Measurements from ENCODE around the gene EGLN3. TPM values are rescaled to one million over a fixed set of nuclear protein-coding genes. Genes with fewer than 3 reads are reported as not detected.
A peak's percentile ranks its signal among the peaks of the same experiment; 100 is the strongest.

EGLN3 gene
- total and polyA plus RNA-seq, 2 of the 13 experiments (the other 11 are each of a cell fraction or from before 2014, with no cell fraction given): 0.18 to 27.3 TPM

DNA sequence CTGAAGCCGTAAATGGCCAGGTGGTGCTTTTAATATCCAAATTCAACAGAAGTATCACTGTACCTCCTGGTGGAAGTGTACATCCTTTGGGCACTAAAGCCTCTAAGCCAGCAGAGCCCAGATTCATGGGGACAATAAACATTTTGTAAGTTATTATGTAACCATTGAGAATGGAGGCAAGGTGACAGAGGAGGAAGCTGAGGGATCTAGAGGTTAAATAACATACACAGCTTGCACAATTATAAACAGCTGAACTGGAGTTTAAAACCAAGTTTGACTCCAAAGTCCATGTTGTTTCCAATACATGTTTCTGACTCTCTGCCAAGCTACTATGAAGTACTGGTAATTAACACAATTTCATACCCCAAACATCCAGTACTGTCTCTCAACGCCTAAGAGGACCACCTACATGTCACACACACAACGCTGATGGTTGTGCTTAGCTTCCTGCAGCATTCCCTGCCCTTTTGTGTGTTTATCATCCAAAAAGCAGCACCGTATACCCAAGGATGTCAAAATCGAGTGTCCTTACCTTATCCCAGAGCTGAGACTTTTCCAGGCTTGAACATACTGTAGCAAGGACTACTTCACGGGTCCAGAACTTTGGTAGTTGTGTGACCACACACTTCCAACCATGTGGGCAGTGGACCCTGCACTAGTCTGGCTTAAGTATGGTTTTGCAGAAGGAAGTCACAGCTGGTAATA, 41.3 kb downstream of the EGLN3 start (continued):
- TF ChIP-seq ZFP36L1 (CRISPR knock-in tag; IDR thresholded peaks at IDR 0.05) (peak; percentile 99), ZNF598 (CRISPR knock-in tag; IDR thresholded peaks at IDR 0.05; ENCODE audit: borderline replicate concordance) (0 out of 2 replicates have a peak, but pooled peaks have one; percentile 60), FIP1L1 (IDR thresholded peaks at IDR 0.05; ENCODE audit: borderline replicate concordance, insufficient read depth, low read depth, low read length) (no peak), CBX1 (IDR thresholded peaks at IDR 0.05; ENCODE audit: low read depth) (no peak), ZNF205 (CRISPR knock-in tag; IDR thresholded peaks at IDR 0.05) (peak; percentile 69), ZNF629 (CRISPR knock-in tag; conservative IDR thresholded peaks at IDR 0.05) (0 out of 2 replicates have a peak, but pooled peaks have one; percentile 16), JARID2 (CRISPR knock-in tag; IDR thresholded peaks at IDR 0.05; ENCODE audit: insufficient replicate concordance) (no peak), PHF21A (CRISPR knock-in tag; IDR thresholded peaks at IDR 0.05) (peak; percentile 84), ZNF749 (CRISPR knock-in tag; IDR thresholded peaks at IDR 0.05; ENCODE audit: borderline replicate concordance) (no peak), ZNF891 (CRISPR knock-in tag; IDR thresholded peaks at IDR 0.05) (no peak), DPF2 (CRISPR knock-in tag; IDR thresholded peaks at IDR 0.05; ENCODE audit: borderline replicate concordance, low read depth) (peak; percentile 88), ZBTB7A (CRISPR knock-in tag; IDR thresholded peaks at IDR 0.05) (no peak), MAFF (IDR thresholded peaks at IDR 0.05; ENCODE audit: low read depth, low read length) (no peak)
- TF ChIP-seq, protein P1, sequence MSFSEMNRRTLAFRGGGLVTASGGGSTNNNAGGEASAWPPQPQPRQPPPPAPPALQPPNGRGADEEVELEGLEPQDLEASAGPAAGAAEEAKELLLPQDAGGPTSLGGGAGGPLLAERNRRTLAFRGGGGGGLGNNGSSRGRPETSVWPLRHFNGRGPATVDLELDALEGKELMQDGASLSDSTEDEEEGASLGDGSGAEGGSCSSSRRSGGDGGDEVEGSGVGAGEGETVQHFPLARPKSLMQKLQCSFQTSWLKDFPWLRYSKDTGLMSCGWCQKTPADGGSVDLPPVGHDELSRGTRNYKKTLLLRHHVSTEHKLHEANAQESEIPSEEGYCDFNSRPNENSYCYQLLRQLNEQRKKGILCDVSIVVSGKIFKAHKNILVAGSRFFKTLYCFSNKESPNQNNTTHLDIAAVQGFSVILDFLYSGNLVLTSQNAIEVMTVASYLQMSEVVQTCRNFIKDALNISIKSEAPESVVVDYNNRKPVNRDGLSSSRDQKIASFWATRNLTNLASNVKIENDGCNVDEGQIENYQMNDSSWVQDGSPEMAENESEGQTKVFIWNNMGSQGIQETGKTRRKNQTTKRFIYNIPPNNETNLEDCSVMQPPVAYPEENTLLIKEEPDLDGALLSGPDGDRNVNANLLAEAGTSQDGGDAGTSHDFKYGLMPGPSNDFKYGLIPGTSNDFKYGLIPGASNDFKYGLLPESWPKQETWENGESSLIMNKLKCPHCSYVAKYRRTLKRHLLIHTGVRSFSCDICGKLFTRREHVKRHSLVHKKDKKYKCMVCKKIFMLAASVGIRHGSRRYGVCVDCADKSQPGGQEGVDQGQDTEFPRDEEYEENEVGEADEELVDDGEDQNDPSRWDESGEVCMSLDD (CRISPR knock-in tag; IDR thresholded peaks at IDR 0.05; ENCODE audit: borderline replicate concordance): no peak
- TF ChIP-seq, protein P2, sequence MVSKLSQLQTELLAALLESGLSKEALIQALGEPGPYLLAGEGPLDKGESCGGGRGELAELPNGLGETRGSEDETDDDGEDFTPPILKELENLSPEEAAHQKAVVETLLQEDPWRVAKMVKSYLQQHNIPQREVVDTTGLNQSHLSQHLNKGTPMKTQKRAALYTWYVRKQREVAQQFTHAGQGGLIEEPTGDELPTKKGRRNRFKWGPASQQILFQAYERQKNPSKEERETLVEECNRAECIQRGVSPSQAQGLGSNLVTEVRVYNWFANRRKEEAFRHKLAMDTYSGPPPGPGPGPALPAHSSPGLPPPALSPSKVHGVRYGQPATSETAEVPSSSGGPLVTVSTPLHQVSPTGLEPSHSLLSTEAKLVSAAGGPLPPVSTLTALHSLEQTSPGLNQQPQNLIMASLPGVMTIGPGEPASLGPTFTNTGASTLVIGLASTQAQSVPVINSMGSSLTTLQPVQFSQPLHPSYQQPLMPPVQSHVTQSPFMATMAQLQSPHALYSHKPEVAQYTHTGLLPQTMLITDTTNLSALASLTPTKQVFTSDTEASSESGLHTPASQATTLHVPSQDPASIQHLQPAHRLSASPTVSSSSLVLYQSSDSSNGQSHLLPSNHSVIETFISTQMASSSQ (IDR thresholded peaks at IDR 0.05; ENCODE audit: low read depth): peak; percentile 48; the same call in 1 of the 2 replicates
- TF ChIP-seq, protein P2 (CRISPR knock-in tag; IDR thresholded peaks at IDR 0.05; ENCODE audit: borderline replicate concordance): no peak
- TF ChIP-seq, protein P3, sequence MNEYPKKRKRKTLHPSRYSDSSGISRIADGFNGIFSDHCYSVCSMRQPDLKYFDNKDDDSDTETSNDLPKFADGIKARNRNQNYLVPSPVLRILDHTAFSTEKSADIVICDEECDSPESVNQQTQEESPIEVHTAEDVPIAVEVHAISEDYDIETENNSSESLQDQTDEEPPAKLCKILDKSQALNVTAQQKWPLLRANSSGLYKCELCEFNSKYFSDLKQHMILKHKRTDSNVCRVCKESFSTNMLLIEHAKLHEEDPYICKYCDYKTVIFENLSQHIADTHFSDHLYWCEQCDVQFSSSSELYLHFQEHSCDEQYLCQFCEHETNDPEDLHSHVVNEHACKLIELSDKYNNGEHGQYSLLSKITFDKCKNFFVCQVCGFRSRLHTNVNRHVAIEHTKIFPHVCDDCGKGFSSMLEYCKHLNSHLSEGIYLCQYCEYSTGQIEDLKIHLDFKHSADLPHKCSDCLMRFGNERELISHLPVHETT (CRISPR knock-in tag; conservative IDR thresholded peaks at IDR 0.05): peak; percentile 65; the same call in 1 of the 2 replicates
- TF ChIP-seq, protein P4, sequence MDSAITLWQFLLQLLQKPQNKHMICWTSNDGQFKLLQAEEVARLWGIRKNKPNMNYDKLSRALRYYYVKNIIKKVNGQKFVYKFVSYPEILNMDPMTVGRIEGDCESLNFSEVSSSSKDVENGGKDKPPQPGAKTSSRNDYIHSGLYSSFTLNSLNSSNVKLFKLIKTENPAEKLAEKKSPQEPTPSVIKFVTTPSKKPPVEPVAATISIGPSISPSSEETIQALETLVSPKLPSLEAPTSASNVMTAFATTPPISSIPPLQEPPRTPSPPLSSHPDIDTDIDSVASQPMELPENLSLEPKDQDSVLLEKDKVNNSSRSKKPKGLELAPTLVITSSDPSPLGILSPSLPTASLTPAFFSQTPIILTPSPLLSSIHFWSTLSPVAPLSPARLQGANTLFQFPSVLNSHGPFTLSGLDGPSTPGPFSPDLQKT (CRISPR knock-in tag; IDR thresholded peaks at IDR 0.05; ENCODE audit: borderline replicate concordance): no peak
